GM19395 (cell line): ENCODE measurements around the gene CCDC86.

Experiments
- ATAC-seq: cut with Tn5 transposase; IDR thresholded peaks from one replicate; pipeline ENCODE4 v1.9.1; 2021; ENCODE audit warnings: mild to moderate bottlenecking, moderate library complexity; ENCODE audit not compliant: unreplicated experiment

The CCDC86 gene

GRCh38 chr11:60867871-60868681, 26.2 kb downstream of the CCDC86 start:
- no peak for ATAC-seq

- ATAC-seq = no peak
Observed at GRCh38 chr11:60868682-60869450, 27.0 kb downstream of the CCDC86 start.

- no peak for ATAC-seq
Observed at GRCh38 chr11:60869451-60869825, 27.5 kb downstream of the CCDC86 start.

- no peak for ATAC-seq
Observed at GRCh38 chr11:60870276-60870675, 28.4 kb downstream of the CCDC86 start.

GRCh38 chr11:60870733-60871377, 28.9 kb downstream of the CCDC86 start:
- no peak for ATAC-seq

GRCh38 chr11:60871378-60872061, 29.6 kb downstream of the CCDC86 start:
- ATAC-seq = no peak

- ATAC-seq = no peak
Observed at GRCh38 chr11:60872124-60872960, 30.4 kb downstream of the CCDC86 start.

GRCh38 chr11:60872961-60873524, 31.1 kb downstream of the CCDC86 start:
- no peak for ATAC-seq

GRCh38 chr11:60873533-60873932, 31.6 kb downstream of the CCDC86 start:
- no peak for ATAC-seq

- ATAC-seq = no peak
Observed at GRCh38 chr11:60874421-60875365, 32.8 kb downstream of the CCDC86 start.

GRCh38 chr11:60875366-60876167, 33.7 kb downstream of the CCDC86 start:
- ATAC-seq = no peak

GRCh38 chr11:60876168-60876485, 34.2 kb downstream of the CCDC86 start:
- no peak for ATAC-seq

GRCh38 chr11:60878245-60879101, 36.6 kb downstream of the CCDC86 start:
- no peak for ATAC-seq

GRCh38 chr11:60879104-60879503, 37.2 kb downstream of the CCDC86 start:
- no peak for ATAC-seq

GRCh38 chr11:60879971-60880588, 38.2 kb downstream of the CCDC86 start:
- ATAC-seq = no peak

- ATAC-seq = no peak
Observed at GRCh38 chr11:60880643-60881282, 38.9 kb downstream of the CCDC86 start.
